Kidney epithelial cell (primary cell): ENCODE data around the gene MBNL1. TPM values are rescaled to one million over a fixed set of nuclear protein-coding genes. Genes with fewer than 3 reads are reported as not detected.

Source experiments
- DNase-seq: peaks from one replicate; pipeline ENCODE4 v3.0.0-alpha.2; 2010; ENCODE audit warnings: low read depth
- H3K27me3 ChIP-seq: 2 replicates; pipeline ENCODE4 v1.6.0; 2011; ENCODE audit warnings: low read length; ENCODE audit not compliant: control insufficient read depth, insufficient read depth
- H3K36me3 ChIP-seq: 2 replicates; pipeline ENCODE4 v1.5.1; 2011; ENCODE audit warnings: low read length; ENCODE audit not compliant: control insufficient read depth, insufficient read depth
- H3K4me3 ChIP-seq: 2 replicates; pipeline ENCODE4 v1.5.1; 2011; ENCODE audit warnings: low read depth, mild to moderate bottlenecking, control low read depth, low read length
- total RNA-seq: library from RNA; depleted of rRNA; stranded (reverse); fragments of >200 nt; gene quantifications from 2 replicates; pipeline ENCODE4 v1.2.3, GENCODE V29; 2015
- TF ChIP-seq, protein P1 (sequence below): IDR thresholded peaks from 2 replicates; pipeline ENCODE4 v1.5.1; 2011; ENCODE audit warnings: mild to moderate bottlenecking, moderate library complexity, low read length, control low read depth, inconsistent platforms; ENCODE audit not compliant: insufficient read depth, poor library complexity, severe bottlenecking

MBNL1 gene
- total RNA-seq, 1 donor from 2014 or later, result 47.5 TPM

DNA sequence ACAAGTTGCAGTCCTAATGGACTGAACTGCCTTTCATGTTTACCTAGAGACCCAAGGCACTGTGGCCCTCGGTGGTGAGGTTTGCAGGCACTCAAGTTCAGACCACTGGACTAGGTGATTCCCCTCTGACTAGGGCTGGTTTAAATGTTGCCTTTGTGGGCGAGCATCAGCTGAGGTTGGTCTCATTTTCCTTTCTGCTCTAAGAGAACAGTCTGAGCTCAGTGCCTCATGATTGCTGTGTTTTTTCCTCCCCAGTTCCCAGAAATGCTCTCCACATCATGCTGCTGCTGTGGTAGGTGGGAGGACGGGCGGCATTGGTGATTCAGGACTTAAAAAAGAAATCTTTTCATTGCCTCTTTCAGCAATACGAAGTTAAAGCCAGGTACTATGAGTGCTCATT, 237.2 kb downstream of the MBNL1 start:
- Histone ChIP-seq H3K36me3 (no peaks in the 10 kb centered on the region), H3K27me3 (no peaks in the 10 kb centered on the region), H3K4me3 (no peak overlapping the region)
- DNase-seq, result no peak
- TF ChIP-seq, protein P1, sequence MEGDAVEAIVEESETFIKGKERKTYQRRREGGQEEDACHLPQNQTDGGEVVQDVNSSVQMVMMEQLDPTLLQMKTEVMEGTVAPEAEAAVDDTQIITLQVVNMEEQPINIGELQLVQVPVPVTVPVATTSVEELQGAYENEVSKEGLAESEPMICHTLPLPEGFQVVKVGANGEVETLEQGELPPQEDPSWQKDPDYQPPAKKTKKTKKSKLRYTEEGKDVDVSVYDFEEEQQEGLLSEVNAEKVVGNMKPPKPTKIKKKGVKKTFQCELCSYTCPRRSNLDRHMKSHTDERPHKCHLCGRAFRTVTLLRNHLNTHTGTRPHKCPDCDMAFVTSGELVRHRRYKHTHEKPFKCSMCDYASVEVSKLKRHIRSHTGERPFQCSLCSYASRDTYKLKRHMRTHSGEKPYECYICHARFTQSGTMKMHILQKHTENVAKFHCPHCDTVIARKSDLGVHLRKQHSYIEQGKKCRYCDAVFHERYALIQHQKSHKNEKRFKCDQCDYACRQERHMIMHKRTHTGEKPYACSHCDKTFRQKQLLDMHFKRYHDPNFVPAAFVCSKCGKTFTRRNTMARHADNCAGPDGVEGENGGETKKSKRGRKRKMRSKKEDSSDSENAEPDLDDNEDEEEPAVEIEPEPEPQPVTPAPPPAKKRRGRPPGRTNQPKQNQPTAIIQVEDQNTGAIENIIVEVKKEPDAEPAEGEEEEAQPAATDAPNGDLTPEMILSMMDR, result no peak

DNA sequence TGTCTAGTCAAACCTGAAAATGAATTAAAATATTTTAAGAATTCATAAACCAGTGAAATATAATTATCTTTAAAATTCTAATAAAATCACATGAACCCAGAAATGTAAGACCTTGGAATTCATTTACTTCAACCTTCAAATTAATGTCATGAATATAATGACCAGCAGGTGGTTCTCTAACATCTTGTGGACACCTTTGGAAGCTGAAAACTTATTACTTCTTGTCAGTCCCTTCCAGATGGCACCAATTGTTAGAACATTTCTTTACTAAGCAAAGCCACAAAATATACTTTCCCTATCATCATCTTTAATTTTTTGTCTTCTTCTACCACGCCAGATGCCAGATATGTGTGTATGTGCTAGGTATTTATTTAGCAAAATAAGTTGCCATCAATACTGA, 240.0 kb downstream of the MBNL1 start:
- DNase-seq, result no peak
- H3K4me3 ChIP-seq, result no peak overlapping the region
- TF ChIP-seq, protein P1, result no peak

DNA sequence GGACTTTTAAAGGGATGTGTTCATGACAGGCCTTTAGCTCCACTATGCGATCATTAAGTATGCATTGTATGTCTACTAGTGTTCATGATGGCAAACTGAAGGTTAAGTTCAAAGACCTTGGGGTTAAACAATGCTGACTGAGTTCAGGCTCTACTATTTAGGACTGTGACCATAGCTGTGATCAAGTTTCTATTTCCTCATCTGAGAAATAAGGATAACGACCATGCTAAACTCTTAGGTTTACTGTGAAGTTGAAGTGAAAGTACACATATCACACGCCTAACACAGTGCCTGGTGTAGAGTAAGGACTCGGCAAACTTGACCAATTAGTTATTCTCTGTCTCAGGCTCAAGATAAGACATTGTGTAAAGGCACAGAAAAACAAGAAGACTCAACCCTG, 243.2 kb downstream of the MBNL1 start:
- TF ChIP-seq, protein P1, result no peak
- H3K4me3 ChIP-seq, result no peak overlapping the region
- no peaks in the 10 kb centered on the region for H3K27me3 ChIP-seq
- no peak for DNase-seq
- H3K36me3 ChIP-seq, result no peaks in the 10 kb centered on the region

More for the DNA sequence above, 240.0 kb downstream of the MBNL1 start:
- Histone ChIP-seq H3K36me3 (no peaks in the 10 kb centered on the region), H3K27me3 (no peaks in the 10 kb centered on the region)

DNA sequence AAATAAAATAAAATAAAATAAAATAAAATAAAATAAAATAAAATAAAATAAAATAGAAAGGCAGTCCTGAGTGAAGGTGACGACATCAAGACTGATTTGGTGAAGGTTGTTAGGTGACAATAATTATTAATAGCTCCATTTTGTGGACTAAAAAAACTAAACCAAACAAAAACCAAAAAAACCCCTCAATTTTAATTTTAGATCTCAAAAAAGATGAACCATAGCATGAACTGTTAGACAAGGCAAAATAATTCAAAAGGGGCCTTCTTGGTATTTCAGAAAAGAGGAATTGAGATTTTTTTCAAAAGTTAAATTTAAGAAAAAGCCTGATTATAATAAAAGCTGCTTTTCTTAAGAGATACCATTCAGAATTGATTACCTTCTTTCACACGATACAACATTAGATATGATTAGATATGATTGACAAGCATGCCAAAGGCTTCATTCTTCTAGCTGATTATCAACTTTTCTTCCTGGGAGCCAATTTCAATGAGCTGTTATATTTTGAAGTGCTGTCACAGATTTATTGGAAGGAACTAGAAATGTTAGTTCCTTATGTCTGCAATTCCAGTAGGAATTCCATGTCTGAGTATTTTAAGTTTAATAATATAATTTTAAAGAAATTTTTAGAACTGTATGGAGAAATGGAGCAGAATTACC, 244.7 kb downstream of the MBNL1 start:
- Histone ChIP-seq H3K4me3 (no peak overlapping the region), H3K36me3 (no peaks in the 10 kb centered on the region), H3K27me3 (no peaks in the 10 kb centered on the region)
- no peak for DNase-seq
- TF ChIP-seq, protein P1, result no peak
